HCT116 (cell line): ENCODE results near the gene TRIM38. TPM values are rescaled to one million over a fixed set of nuclear protein-coding genes. Genes with fewer than 3 reads are reported as not detected.

Experiments used
- ATAC-seq: fragments of 200-7000 bp; cut with Tn5 transposase; 2 replicates; pipeline ENCODE4 v1.9.1; 2020; ENCODE audit warnings: mild to moderate bottlenecking, moderate library complexity
- BruUV-seq: library from RNA; stranded (reverse); fragments of 400-500 nt; replicated peaks from 2 replicates; lab custom pipeline; 2021; lab: Mats Ljungman, UMichigan
- CTCF ChIA-PET: fragments of 300-600 bp; sonication (Branson Sonifier 250); formaldehyde crosslinking; loops from one replicate; lab custom pipeline; 2021; ENCODE audit warnings: antibody characterized with exemption; lab: Charles Lee
- POLR2A ChIA-PET: fragments of 300-600, 350-600 bp; sonication (Branson Sonifier 250); formaldehyde crosslinking; loops from one replicate; lab custom pipeline; 2021; ENCODE audit warnings: antibody characterized with exemption; lab: Charles Lee
- RAD21 ChIA-PET, 2 experiments: fragments of 300-600 bp; sonication (Branson Sonifier 250); formaldehyde crosslinking; loops; one replicate each; lab custom pipeline; 2023; ENCODE audit warnings: low total read pairs in 2 of 2; ENCODE audit not compliant: uncharacterized antibody in 2 of 2, unreplicated experiment in 2 of 2, low non-redundant PET in 1 of 2; lab: Charles Lee
- DNase-seq: peaks from one replicate; pipeline ENCODE4 v3.0.0-alpha.2; 2010; ENCODE audit warnings: low read depth, low spot score
- H2AFZ ChIP-seq: fragments of 200-600 bp; shearing (Covaris generic), sonication (generic); 2 replicates; pipeline ENCODE4 v1.6.1; 2017; ENCODE audit warnings: low read depth, mixed run types, mixed read lengths, antibody characterized with exemption, low read length; ENCODE audit not compliant: poor library complexity, severe bottlenecking
- H3K27ac ChIP-seq: 2 replicates; pipeline ENCODE4 v1.5.1; 2012; ENCODE audit warnings: low read depth, low read length
- H3K27me3 ChIP-seq: fragments of 200-600 bp; sonication (generic); 2 replicates; pipeline ENCODE4 v1.6.1; 2016; ENCODE audit warnings: mixed run types, low read length, mixed read lengths; ENCODE audit not compliant: insufficient read depth
- H3K36me3 ChIP-seq, 2 experiments: fragments of 200-500 bp in 1 of 2; fragments of 200-600 bp in 1 of 2; sonication (Bioruptor generic) in 1 of 2; sonication (generic) in 1 of 2; 2 replicates each; pipeline versions ENCODE4 v1.5.1 to v1.6.1; 2014 to 2016; ENCODE audit warnings: low read length in 2 of 2, inconsistent platforms in 1 of 2, mixed read lengths in 1 of 2, mixed run types in 1 of 2; ENCODE audit not compliant: insufficient read depth in 2 of 2, control insufficient read depth in 1 of 2
- H3K4me1 ChIP-seq, 2 experiments: fragments of 200-600 bp in 1 of 2; sonication (generic) in 1 of 2; 2 replicates each; pipeline versions ENCODE4 v1.5.1 to v1.6.1; 2012 to 2017; ENCODE audit warnings: low read length in 2 of 2, inconsistent platforms in 1 of 2, mild to moderate bottlenecking in 1 of 2, mixed read lengths in 1 of 2, mixed run types in 1 of 2, moderate library complexity in 1 of 2; ENCODE audit not compliant: insufficient read depth in 2 of 2, control insufficient read depth in 1 of 2
- H3K4me2 ChIP-seq: fragments of 200-600 bp; sonication (generic); 2 replicates; pipeline ENCODE4 v1.6.1; 2017; ENCODE audit warnings: mixed run types, low read length, mixed read lengths
- H3K4me3 ChIP-seq, 2 experiments: fragments of 200-600 bp in 1 of 2; sonication (generic) in 1 of 2; replicated peaks in 1 of 2; 2 replicates each; pipeline ENCODE4 v1.5.1; 2011 to 2016; ENCODE audit warnings: low read length in 2 of 2, control low read depth in 1 of 2, low read depth in 1 of 2, mild to moderate bottlenecking in 1 of 2, mixed read lengths in 1 of 2, mixed run types in 1 of 2
- H3K79me2 ChIP-seq: fragments of 200-600 bp; sonication (generic); 2 replicates; pipeline ENCODE4 v1.6.1; 2017; ENCODE audit warnings: mild to moderate bottlenecking, mixed run types, low read length, moderate library complexity, mixed read lengths; ENCODE audit not compliant: insufficient read depth
- H3K9ac ChIP-seq: fragments of 200-600 bp; sonication (generic); 2 replicates; pipeline ENCODE4 v1.6.1; 2016; ENCODE audit warnings: low read length, mixed read lengths
- H3K9me2 ChIP-seq: fragments of 200-600 bp; sonication (generic), shearing (Covaris generic); 2 replicates; pipeline ENCODE4 v1.6.1; 2017; ENCODE audit warnings: mixed run types, mild to moderate bottlenecking, moderate library complexity; ENCODE audit not compliant: insufficient read depth
- H3K9me3 ChIP-seq, 2 experiments: fragments of 200-500 bp in 1 of 2; fragments of 200-600 bp in 1 of 2; sonication (Bioruptor generic) in 1 of 2; sonication (generic) in 1 of 2; 2 replicates each; pipeline ENCODE4 v1.6.1; 2014 to 2017; ENCODE audit warnings: low read length in 2 of 2, mixed read lengths in 2 of 2, inconsistent platforms in 1 of 2, low read depth in 1 of 2, mild to moderate bottlenecking in 1 of 2, mixed run types in 1 of 2, moderate library complexity in 1 of 2; ENCODE audit not compliant: control insufficient read depth in 1 of 2, insufficient read depth in 1 of 2
- H4K20me1 ChIP-seq: fragments of 200-600 bp; sonication (generic), shearing (Covaris generic); 2 replicates; pipeline ENCODE4 v1.6.1; 2017; ENCODE audit warnings: mixed run types, mild to moderate bottlenecking, moderate library complexity; ENCODE audit not compliant: insufficient read depth
- FOSL1 ChIP-seq: IDR thresholded peaks from 2 replicates; pipeline ENCODE4 v1.6.1; 2012; ENCODE audit warnings: low read depth
- TCF7L2 ChIP-seq: IDR thresholded peaks from 2 replicates; pipeline ENCODE4 v1.7.0; 2011; ENCODE audit warnings: borderline replicate concordance, inconsistent platforms; ENCODE audit not compliant: insufficient read depth, insufficient read length; ENCODE audit errors: extremely low read depth
- intact Hi-C: fragments of 100-400 bp; cut with micrococcal nuclease; formaldehyde crosslinking; loops from 2 replicates; pipeline ENCODE4 v1.10.0; 2022
- total RNA-seq: library from RNA; stranded (reverse); gene quantifications from one replicate; pipeline ENCODE4 v1.2.1, GENCODE V29; 2021; ENCODE audit not compliant: unreplicated experiment
- TF ChIP-seq, protein P1 (sequence below): IDR thresholded peaks from 2 replicates; pipeline ENCODE4 v1.6.1; 2011; ENCODE audit warnings: mild to moderate bottlenecking, low read length, moderate library complexity; ENCODE audit not compliant: insufficient replicate concordance; ENCODE audit errors: extremely low read depth
- TF ChIP-seq, protein P2 (sequence below): IDR thresholded peaks from 2 replicates; pipeline ENCODE4 v1.6.1; 2012
- TF ChIP-seq, protein P3 (sequence below), 3 experiments: fragments of 200-600 bp in 1 of 3; sonication (generic) in 1 of 3; IDR thresholded peaks in 2 of 3; conservative IDR thresholded peaks in 1 of 3; 2 replicates each; pipeline ENCODE4 v1.5.1; 2012 to 2017; ENCODE audit warnings: low read depth in 2 of 3, low read length in 2 of 3, antibody characterized with exemption in 1 of 3, borderline replicate concordance in 1 of 3, control low read depth in 1 of 3, mild to moderate bottlenecking in 1 of 3, mixed read lengths in 1 of 3, mixed run types in 1 of 3, moderate library complexity in 1 of 3; ENCODE audit not compliant: insufficient read depth in 1 of 3

The TRIM38 gene
- total RNA-seq, 1 experiment from 2014 or later = 9.6 TPM

- TF ChIP-seq, protein P1, sequence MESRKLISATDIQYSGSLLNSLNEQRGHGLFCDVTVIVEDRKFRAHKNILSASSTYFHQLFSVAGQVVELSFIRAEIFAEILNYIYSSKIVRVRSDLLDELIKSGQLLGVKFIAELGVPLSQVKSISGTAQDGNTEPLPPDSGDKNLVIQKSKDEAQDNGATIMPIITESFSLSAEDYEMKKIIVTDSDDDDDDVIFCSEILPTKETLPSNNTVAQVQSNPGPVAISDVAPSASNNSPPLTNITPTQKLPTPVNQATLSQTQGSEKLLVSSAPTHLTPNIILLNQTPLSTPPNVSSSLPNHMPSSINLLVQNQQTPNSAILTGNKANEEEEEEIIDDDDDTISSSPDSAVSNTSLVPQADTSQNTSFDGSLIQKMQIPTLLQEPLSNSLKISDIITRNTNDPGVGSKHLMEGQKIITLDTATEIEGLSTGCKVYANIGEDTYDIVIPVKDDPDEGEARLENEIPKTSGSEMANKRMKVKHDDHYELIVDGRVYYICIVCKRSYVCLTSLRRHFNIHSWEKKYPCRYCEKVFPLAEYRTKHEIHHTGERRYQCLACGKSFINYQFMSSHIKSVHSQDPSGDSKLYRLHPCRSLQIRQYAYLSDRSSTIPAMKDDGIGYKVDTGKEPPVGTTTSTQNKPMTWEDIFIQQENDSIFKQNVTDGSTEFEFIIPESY = no peak
- TF ChIP-seq, protein P2, sequence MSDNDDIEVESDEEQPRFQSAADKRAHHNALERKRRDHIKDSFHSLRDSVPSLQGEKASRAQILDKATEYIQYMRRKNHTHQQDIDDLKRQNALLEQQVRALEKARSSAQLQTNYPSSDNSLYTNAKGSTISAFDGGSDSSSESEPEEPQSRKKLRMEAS = no peak
Measured at GRCh38 chr6:25980935-25981334, 18.3 kb downstream of the TRIM38 start (continued).

- RAD21 ChIA-PET = no interaction called here
- TF ChIP-seq TCF7L2 = no peak
- TF ChIP-seq, protein P3, sequence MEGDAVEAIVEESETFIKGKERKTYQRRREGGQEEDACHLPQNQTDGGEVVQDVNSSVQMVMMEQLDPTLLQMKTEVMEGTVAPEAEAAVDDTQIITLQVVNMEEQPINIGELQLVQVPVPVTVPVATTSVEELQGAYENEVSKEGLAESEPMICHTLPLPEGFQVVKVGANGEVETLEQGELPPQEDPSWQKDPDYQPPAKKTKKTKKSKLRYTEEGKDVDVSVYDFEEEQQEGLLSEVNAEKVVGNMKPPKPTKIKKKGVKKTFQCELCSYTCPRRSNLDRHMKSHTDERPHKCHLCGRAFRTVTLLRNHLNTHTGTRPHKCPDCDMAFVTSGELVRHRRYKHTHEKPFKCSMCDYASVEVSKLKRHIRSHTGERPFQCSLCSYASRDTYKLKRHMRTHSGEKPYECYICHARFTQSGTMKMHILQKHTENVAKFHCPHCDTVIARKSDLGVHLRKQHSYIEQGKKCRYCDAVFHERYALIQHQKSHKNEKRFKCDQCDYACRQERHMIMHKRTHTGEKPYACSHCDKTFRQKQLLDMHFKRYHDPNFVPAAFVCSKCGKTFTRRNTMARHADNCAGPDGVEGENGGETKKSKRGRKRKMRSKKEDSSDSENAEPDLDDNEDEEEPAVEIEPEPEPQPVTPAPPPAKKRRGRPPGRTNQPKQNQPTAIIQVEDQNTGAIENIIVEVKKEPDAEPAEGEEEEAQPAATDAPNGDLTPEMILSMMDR (IDR thresholded peaks at IDR 0.05 in 2 of 3, conservative IDR thresholded peaks at IDR 0.05 in 1 of 3; ENCODE audit: borderline replicate concordance in 1 of 3, insufficient read depth in 1 of 3, low read depth in 2 of 3, low read length in 2 of 3) = no peak
- no peak for TF ChIP-seq FOSL1
- H3K79me2 ChIP-seq = no peaks in the 10 kb centered on the region
- no TSS peak for BruUV-seq
- no peaks in the 10 kb centered on the region for H3K9me2 ChIP-seq
- no peak overlapping the region for H3K27ac ChIP-seq
- H3K9me3 ChIP-seq = no peaks in the 10 kb centered on the region
- no peak overlapping the region for H2AFZ ChIP-seq
- no peak for DNase-seq
- H3K4me2 ChIP-seq = no peak overlapping the region
- H3K27me3 ChIP-seq = no peaks in the 10 kb centered on the region
- peaks cover 7 to 17% of the 10 kb centered on the region in 2 experiments; a peak in 2 of 4 replicates for H3K36me3 ChIP-seq
- intact Hi-C loops = no loop called here
- no peaks in the 10 kb centered on the region for H3K4me1 ChIP-seq
- H3K4me3 ChIP-seq = no peak overlapping the region
- POLR2A ChIA-PET = interaction anchor here (1.3 kb wide), 1 partner anchor 11 kb away, joined by 4 read pairs; no protein-coding TSS in a partner anchor
- CTCF ChIA-PET = interaction anchor here (3.0 kb wide), 1 partner anchor 11 kb away, joined by 15 read pairs; no protein-coding TSS in a partner anchor
- ATAC-seq = no peak
- H3K9ac ChIP-seq = no peak overlapping the region
- H4K20me1 ChIP-seq = no peaks in the 10 kb centered on the region
Measured at GRCh38 chr6:25981568-25982263, 19.1 kb downstream of the TRIM38 start.
